ENCODE data around the gene PRSS36. TPM values are rescaled to one million over a fixed set of nuclear protein-coding genes. Genes with fewer than 3 reads are reported as not detected.
A peak's percentile ranks its signal among the peaks of the same experiment; 100 is the strongest.
"Not testable (repeated sequence)": the region's sequence is repeated elsewhere in the genome, so short reads cannot be mapped to it uniquely, and the experiment has no call there.

The PRSS36 gene
- total RNA-seq, 1 experiment from 2014 or later: 0.41 TPM

DNA sequence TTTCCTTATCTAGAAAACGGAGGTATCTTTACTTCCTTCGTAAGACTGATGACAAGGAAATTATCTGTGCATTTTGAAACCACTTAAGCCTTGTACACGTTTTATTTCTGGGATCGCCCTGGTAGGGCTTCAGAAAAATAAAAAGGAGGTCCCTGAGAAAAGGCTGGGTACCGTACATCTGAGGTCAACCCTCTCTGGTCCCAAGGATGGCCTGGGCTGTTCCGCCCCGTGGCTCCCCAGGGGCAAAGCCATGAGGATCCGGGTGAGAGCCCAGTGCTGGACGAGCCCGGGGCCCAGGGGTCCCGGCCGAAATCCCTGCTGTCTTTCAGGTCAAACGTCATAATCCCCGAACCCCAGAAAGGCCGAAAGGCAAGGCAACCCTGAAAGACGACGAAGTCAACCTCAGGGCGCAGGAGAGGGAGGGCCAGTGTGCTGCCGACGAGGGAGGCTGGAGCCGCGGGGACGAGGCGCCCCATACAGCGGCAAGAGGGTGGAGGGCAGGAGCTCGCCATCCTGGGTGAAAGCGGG, 29.4 kb upstream of the PRSS36 start:
- intact Hi-C loops (cut with micrococcal nuclease; ENCODE audit: unreplicated experiment): no loop called here
- no peak for TF ChIP-seq EZH2 (IDR thresholded peaks at IDR 0.05; ENCODE audit: borderline replicate concordance, low read depth, low read length, poor library complexity, severe bottlenecking)
- TF ChIP-seq, protein P1, sequence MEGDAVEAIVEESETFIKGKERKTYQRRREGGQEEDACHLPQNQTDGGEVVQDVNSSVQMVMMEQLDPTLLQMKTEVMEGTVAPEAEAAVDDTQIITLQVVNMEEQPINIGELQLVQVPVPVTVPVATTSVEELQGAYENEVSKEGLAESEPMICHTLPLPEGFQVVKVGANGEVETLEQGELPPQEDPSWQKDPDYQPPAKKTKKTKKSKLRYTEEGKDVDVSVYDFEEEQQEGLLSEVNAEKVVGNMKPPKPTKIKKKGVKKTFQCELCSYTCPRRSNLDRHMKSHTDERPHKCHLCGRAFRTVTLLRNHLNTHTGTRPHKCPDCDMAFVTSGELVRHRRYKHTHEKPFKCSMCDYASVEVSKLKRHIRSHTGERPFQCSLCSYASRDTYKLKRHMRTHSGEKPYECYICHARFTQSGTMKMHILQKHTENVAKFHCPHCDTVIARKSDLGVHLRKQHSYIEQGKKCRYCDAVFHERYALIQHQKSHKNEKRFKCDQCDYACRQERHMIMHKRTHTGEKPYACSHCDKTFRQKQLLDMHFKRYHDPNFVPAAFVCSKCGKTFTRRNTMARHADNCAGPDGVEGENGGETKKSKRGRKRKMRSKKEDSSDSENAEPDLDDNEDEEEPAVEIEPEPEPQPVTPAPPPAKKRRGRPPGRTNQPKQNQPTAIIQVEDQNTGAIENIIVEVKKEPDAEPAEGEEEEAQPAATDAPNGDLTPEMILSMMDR (conservative IDR thresholded peaks at IDR 0.05; ENCODE audit: low read depth, low read length): no peak
- peak overlapping the region; percentile 88 for H3K4me3 ChIP-seq (ENCODE audit: low read depth, low read length, poor library complexity, severe bottlenecking)
- CTCF ChIA-PET: no interaction called here
- peaks cover 36% of the 10 kb centered on the region for H3K36me3 ChIP-seq (ENCODE audit: insufficient read depth, low read length, poor library complexity, severe bottlenecking)
- TSS peak; percentile 88 for BruUV-seq (replicated peaks)
- peak overlapping the region; percentile 100 for H3K27ac ChIP-seq (ENCODE audit: low read depth, low read length, poor library complexity, severe bottlenecking)
- H3K4me1 ChIP-seq (ENCODE audit: insufficient read depth, low read length, poor library complexity, severe bottlenecking): peaks cover 9% of the 10 kb centered on the region
- DNase-seq (ENCODE audit: low spot score): no peak
- no peaks in the 10 kb centered on the region for H3K9me3 ChIP-seq (ENCODE audit: low read depth, low read length, poor library complexity, severe bottlenecking)
- H3K27me3 ChIP-seq (replicated peaks; ENCODE audit: insufficient read depth, low read depth, low read length, poor library complexity): no peaks in the 10 kb centered on the region
- POLR2A ChIA-PET (ENCODE audit: low non-redundant PET): interaction anchor here (0.6 to 1.7 kb wide), 4 partner anchors 37 to 280 kb away, joined by 3 to 8 read pairs (median 4); partner anchors contain the start of genes ARMC5, ZNF646 and ZNF668

DNA sequence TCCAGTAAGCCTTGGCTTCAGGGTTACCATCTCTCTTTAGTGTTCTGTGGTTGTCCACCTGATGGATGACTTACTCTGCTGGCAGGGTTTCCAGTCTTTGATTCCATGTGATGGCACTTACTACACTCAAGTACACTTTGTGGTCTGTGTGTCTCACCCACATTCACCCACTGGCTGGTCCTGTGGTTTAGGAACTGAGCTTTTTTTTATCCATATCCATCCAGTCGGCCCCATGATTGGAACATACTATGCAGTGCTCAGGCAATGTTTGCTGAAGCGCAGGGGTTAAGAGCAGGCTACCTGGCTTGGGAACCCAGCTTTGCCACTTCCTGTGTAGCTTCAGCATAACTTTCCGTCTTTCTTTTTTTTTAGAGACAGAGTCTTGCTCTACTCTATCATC, 27.3 kb upstream of the PRSS36 start:
- ChIA-PET POLR2A (ENCODE audit: low non-redundant PET) (no interaction called here), CTCF (no interaction called here)
- Histone ChIP-seq H3K27me3 (replicated peaks; ENCODE audit: insufficient read depth, low read depth, low read length, poor library complexity) (no peaks in the 10 kb centered on the region), H3K9me3 (ENCODE audit: low read depth, low read length, poor library complexity, severe bottlenecking) (no peaks in the 10 kb centered on the region), H3K4me1 (ENCODE audit: insufficient read depth, low read length, poor library complexity, severe bottlenecking) (no peaks in the 10 kb centered on the region), H3K36me3 (ENCODE audit: insufficient read depth, low read length, poor library complexity, severe bottlenecking) (peaks cover 14% of the 10 kb centered on the region), H3K27ac (ENCODE audit: low read depth, low read length, poor library complexity, severe bottlenecking) (no peak overlapping the region), H3K4me3 (ENCODE audit: low read depth, low read length, poor library complexity, severe bottlenecking) (no peak overlapping the region)
- no TSS peak for BruUV-seq (replicated peaks)
- intact Hi-C loops (cut with micrococcal nuclease; ENCODE audit: unreplicated experiment): no loop called here
- TF ChIP-seq, protein P1 (conservative IDR thresholded peaks at IDR 0.05; ENCODE audit: low read depth, low read length): no peak
- TF ChIP-seq EZH2 (IDR thresholded peaks at IDR 0.05; ENCODE audit: borderline replicate concordance, low read depth, low read length, poor library complexity, severe bottlenecking): no peak
- DNase-seq (ENCODE audit: low spot score): no peak

DNA sequence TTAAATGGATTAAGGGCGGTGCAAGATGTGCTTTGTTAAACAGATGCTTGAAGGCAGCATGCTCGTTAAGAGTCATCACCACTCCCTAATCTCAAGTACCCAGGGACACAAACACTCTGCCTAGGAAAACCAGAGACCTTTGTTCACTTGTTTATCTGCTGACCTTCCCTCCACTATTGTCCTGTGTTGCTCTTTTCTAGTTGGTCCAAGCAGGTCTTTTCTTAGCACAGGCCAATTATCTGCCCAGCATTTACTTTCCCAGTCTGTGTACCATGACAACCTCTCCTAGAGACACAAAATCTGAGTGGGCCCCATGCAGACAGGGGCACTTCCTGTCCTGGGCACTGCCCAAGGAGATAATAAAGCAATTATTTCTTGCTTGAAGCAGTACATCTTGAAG, 20.2 kb upstream of the PRSS36 start:
- H3K36me3 ChIP-seq (ENCODE audit: insufficient read depth, low read length, poor library complexity, severe bottlenecking); BruUV-seq (replicated peaks); H3K27ac ChIP-seq (ENCODE audit: low read depth, low read length, poor library complexity, severe bottlenecking); intact Hi-C loops (cut with micrococcal nuclease; ENCODE audit: unreplicated experiment); H3K9me3 ChIP-seq (ENCODE audit: low read depth, low read length, poor library complexity, severe bottlenecking); CTCF ChIA-PET; DNase-seq (ENCODE audit: low spot score); H3K27me3 ChIP-seq (replicated peaks; ENCODE audit: insufficient read depth, low read depth, low read length, poor library complexity); POLR2A ChIA-PET (ENCODE audit: low non-redundant PET); H3K4me1 ChIP-seq (ENCODE audit: insufficient read depth, low read length, poor library complexity, severe bottlenecking); H3K4me3 ChIP-seq (ENCODE audit: low read depth, low read length, poor library complexity, severe bottlenecking): not testable (repeated sequence)

DNA sequence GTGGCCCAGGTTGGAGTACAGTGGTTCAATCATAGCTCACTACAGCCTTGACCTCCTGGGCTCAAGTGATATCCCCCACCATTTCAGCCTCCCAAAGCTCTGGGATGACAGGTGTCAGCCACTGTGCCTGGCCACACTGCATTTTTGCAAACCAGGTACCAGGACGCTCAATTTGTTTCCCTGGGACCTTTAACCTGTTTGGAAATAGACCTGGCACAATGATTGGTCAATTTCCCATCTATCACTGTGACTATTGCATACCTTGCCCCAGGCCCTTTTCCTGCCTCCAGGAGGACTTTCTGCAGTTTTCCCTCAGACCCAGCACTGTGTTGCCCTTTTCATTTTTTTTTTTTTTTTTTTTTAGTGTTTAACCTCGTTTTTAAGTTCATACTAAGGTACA, 19.0 kb upstream of the PRSS36 start:
- no TSS peak for BruUV-seq (replicated peaks)
- TF ChIP-seq, protein P1 (conservative IDR thresholded peaks at IDR 0.05; ENCODE audit: low read depth, low read length): no peak
- no peak for TF ChIP-seq EZH2 (IDR thresholded peaks at IDR 0.05; ENCODE audit: borderline replicate concordance, low read depth, low read length, poor library complexity, severe bottlenecking)
- ChIA-PET POLR2A (ENCODE audit: low non-redundant PET) (no interaction called here), CTCF (no interaction called here)
- H3K36me3 ChIP-seq (ENCODE audit: insufficient read depth, low read length, poor library complexity, severe bottlenecking): no peaks in the 10 kb centered on the region
- no peak for DNase-seq (ENCODE audit: low spot score)
- intact Hi-C loops (cut with micrococcal nuclease; ENCODE audit: unreplicated experiment): no loop called here
- H3K4me3 ChIP-seq (ENCODE audit: low read depth, low read length, poor library complexity, severe bottlenecking): no peak overlapping the region
- no peaks in the 10 kb centered on the region for H3K27me3 ChIP-seq (replicated peaks; ENCODE audit: insufficient read depth, low read depth, low read length, poor library complexity)
- H3K27ac ChIP-seq (ENCODE audit: low read depth, low read length, poor library complexity, severe bottlenecking): no peak overlapping the region
- H3K9me3 ChIP-seq (ENCODE audit: low read depth, low read length, poor library complexity, severe bottlenecking): no peaks in the 10 kb centered on the region
- H3K4me1 ChIP-seq (ENCODE audit: insufficient read depth, low read length, poor library complexity, severe bottlenecking): no peaks in the 10 kb centered on the region

Data from A673 (cell line).